Fibroblast of pulmonary artery (primary cell): ENCODE data around the gene TMED3.
"Not testable (repeated sequence)": the region's sequence is repeated elsewhere in the genome, so short reads cannot be mapped to it uniquely, and the experiment has no call there.

Experiments used
- DNase-seq: peaks from one replicate; pipeline ENCODE4 v3.0.0-alpha.2; 2010; ENCODE audit warnings: low read depth
- H3K4me3 ChIP-seq: replicated peaks from 2 replicates; pipeline ENCODE4 v1.5.1; 2011; ENCODE audit warnings: low read depth, mild to moderate bottlenecking, control low read depth, low read length, moderate library complexity
- CTCF ChIP-seq: IDR thresholded peaks from 2 replicates; pipeline ENCODE4 v1.5.1; 2011; ENCODE audit warnings: mild to moderate bottlenecking, control low read depth, low read length, inconsistent platforms; ENCODE audit errors: missing control alignments

TMED3 gene

GRCh38 chr15:79308874-79309273, 2.0 kb upstream of the TMED3 start:
- DNase-seq = no peak
- no peak for TF ChIP-seq CTCF
- no peak overlapping the region for H3K4me3 ChIP-seq

- H3K4me3 ChIP-seq = peak overlapping the region; percentile 86
- TF ChIP-seq CTCF = no peak
- peak; percentile 37 for DNase-seq
Observed at GRCh38 chr15:79310612-79310984, 314 bp upstream of the TMED3 start.

- H3K4me3 ChIP-seq = peak overlapping the region; percentile 86
- TF ChIP-seq CTCF = no peak
- no peak for DNase-seq
Observed at GRCh38 chr15:79311901-79312553, 1.1 kb downstream of the TMED3 start.

- TF ChIP-seq CTCF = no peak
- DNase-seq = no peak
Observed at GRCh38 chr15:79314186-79314585, 3.3 kb downstream of the TMED3 start.

GRCh38 chr15:79314811-79315210, 3.9 kb downstream of the TMED3 start:
- no peak overlapping the region for H3K4me3 ChIP-seq
- no peak for DNase-seq
- no peak for TF ChIP-seq CTCF

More at GRCh38 chr15:79314186-79314585, 3.3 kb downstream of the TMED3 start:
- H3K4me3 ChIP-seq = no peak overlapping the region

- H3K4me3 ChIP-seq = no peak overlapping the region
- no peak for TF ChIP-seq CTCF
- DNase-seq = no peak
Observed at GRCh38 chr15:79315623-79316328, 4.9 kb downstream of the TMED3 start.

GRCh38 chr15:79316864-79317263, 6.0 kb downstream of the TMED3 start:
- DNase-seq = no peak
- no peak for TF ChIP-seq CTCF

GRCh38 chr15:79319973-79320372, 9.1 kb downstream of the TMED3 start:
- H3K4me3 ChIP-seq, DNase-seq: not testable (repeated sequence)

More at GRCh38 chr15:79316864-79317263, 6.0 kb downstream of the TMED3 start:
- no peak overlapping the region for H3K4me3 ChIP-seq
